NCI-H460 (cell line): ENCODE data around the gene ATP6V1C2. TPM values are rescaled to one million over a fixed set of nuclear protein-coding genes. Genes with fewer than 3 reads are reported as not detected.
"Not testable (repeated sequence)": the region's sequence is repeated elsewhere in the genome, so short reads cannot be mapped to it uniquely, and the experiment has no call there.

Experiments
- DNase-seq: peaks from one replicate; pipeline ENCODE4 v3.0.0-alpha.2; 2016; ENCODE audit warnings: low read depth; ENCODE audit errors: extremely low read depth
- total RNA-seq: library from RNA; depleted of rRNA; stranded (reverse); fragments of >200 nt; shearing (Covaris generic); gene quantifications from 2 replicates; pipeline ENCODE4 v1.2.3, GENCODE V29; 2014

Gene ATP6V1C2
- total RNA-seq, 1 experiment from 2014 or later: 0.72 TPM

- DNase-seq: no peak
Measured at GRCh38 chr2:10783421-10783820, 62.0 kb downstream of the ATP6V1C2 start.

- DNase-seq: no peak
Measured at GRCh38 chr2:10784719-10785118, 63.3 kb downstream of the ATP6V1C2 start.

- DNase-seq: no peak
Measured at GRCh38 chr2:10785260-10785659, 63.8 kb downstream of the ATP6V1C2 start.

GRCh38 chr2:10786240-10786982, 65.0 kb downstream of the ATP6V1C2 start:
- no peak for DNase-seq

GRCh38 chr2:10787176-10787968, 65.9 kb downstream of the ATP6V1C2 start:
- DNase-seq: no peak

- DNase-seq: no peak
Measured at GRCh38 chr2:10788855-10789254, 67.4 kb downstream of the ATP6V1C2 start.

GRCh38 chr2:10790228-10790973, 69.0 kb downstream of the ATP6V1C2 start:
- DNase-seq: no peak

GRCh38 chr2:10792001-10792634, 70.7 kb downstream of the ATP6V1C2 start:
- DNase-seq: no peak

- DNase-seq: no peak
Measured at GRCh38 chr2:10792660-10793400, 71.4 kb downstream of the ATP6V1C2 start.

GRCh38 chr2:10793816-10794215, 72.4 kb downstream of the ATP6V1C2 start:
- no peak for DNase-seq

GRCh38 chr2:10794876-10795275, 73.4 kb downstream of the ATP6V1C2 start:
- no peak for DNase-seq

GRCh38 chr2:10795508-10796046, 74.1 kb downstream of the ATP6V1C2 start:
- DNase-seq: no peak

- no peak for DNase-seq
Measured at GRCh38 chr2:10796703-10797102, 75.3 kb downstream of the ATP6V1C2 start.

- DNase-seq: no peak
Measured at GRCh38 chr2:10798783-10799182, 77.4 kb downstream of the ATP6V1C2 start.

GRCh38 chr2:10800163-10800562, 78.7 kb downstream of the ATP6V1C2 start:
- no peak for DNase-seq

GRCh38 chr2:10802657-10803056, 81.2 kb downstream of the ATP6V1C2 start:
- DNase-seq: no peak

GRCh38 chr2:10805990-10806389, 84.6 kb downstream of the ATP6V1C2 start:
- DNase-seq: not testable (repeated sequence)

GRCh38 chr2:10806543-10806942, 85.1 kb downstream of the ATP6V1C2 start:
- no peak for DNase-seq

GRCh38 chr2:10810202-10811161, 89.1 kb downstream of the ATP6V1C2 start:
- DNase-seq: no peak
